ENCODE results near the gene GBGT1.
A peak's percentile ranks its signal among the peaks of the same experiment; 100 is the strongest.

GBGT1 gene

GRCh38 chr9:133143639-133144141 is 20.0 kb downstream of the GBGT1 start:
- no peak for DNase-seq (ENCODE audit: low read depth in 2 of 2)

DNA sequence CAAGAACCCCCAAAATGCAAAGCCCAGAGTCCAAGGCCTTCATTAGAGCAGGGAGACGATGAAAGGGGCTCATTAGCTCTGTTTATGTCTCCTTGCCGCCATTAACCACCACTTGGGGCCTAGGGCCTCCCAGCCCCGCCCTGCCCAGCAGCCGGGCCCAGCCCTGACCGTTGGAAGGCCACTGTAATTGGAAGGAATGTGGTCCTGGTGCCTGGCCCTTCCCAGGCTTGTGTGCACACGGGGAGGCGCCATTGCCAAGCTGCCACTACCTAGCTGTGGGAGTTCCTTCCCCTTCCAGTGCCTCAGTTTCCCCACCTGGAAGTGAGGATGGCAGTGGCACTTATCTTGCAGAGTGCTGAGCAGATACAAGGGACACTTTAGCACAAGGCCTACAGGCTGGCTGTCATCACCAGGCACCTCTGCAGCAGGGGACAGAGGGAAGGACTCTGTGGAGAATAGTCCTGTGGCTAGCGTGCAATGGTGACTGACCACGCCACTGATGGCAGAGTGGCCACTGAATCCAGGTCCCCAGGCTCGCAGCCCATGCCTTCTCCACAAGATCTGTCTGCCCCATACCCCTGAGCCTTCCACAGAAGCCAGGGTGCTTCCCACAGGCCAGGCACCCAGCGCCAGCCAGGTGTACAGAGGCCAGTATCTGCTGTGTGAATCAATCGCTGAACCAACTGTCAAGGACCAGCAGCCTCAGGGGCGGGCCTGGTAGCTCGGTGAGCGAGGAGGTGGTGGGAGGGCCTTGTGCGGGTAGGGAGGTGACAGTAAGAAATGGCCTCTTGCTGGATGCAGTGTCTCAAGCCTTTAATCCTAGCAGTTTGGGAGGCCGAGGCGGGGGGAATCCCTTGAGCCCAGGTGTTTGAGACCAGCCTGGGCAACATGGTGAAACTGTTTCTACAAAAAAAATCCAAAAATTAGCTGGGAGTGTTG is 20.8 kb downstream of the GBGT1 start:
- no peak for DNase-seq (ENCODE audit: low read depth in 2 of 2)

DNA sequence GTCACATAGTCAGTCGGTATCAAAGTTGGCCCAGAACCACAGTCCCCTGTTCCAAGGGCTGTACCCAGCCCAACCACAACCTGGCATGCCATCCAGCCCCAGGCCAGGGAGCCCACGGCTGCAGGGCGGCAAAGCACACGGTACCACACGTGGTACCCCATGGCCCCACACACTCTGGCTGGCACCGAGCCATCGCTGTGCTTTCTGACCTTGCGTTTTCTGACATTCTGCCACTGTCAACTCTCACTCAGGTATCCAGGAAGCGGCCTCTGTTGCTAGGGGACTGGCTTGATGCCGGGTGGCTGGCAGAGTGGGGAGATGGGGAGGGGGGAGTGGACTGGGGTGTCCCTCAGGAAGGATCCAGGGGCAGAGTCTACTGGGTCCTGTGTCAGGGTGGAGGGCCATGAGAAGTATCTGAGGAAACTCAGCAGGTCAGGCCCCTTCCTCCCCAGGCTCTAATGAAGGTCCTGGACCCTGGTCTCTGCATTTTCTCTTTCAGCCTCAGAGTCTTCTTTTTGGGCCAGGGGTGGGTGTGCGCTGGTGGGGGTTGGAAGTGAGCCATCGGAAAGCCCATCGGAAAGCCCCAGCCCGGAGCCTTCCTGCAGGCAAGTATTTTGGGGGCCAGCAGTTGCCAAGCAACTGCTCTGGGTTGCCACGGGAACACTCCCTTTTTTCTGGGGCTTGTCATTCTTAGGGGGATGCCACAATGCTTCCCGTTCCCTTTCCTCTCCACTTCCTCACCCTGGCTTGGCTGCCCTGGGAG is 21.7 kb downstream of the GBGT1 start:
- no peak for DNase-seq (ENCODE audit: low read depth in 2 of 2)

- DNase-seq (ENCODE audit: low read depth in 2 of 2): no peak
Measured at GRCh38 chr9:133140606-133141005, 23.1 kb downstream of the GBGT1 start.

DNA sequence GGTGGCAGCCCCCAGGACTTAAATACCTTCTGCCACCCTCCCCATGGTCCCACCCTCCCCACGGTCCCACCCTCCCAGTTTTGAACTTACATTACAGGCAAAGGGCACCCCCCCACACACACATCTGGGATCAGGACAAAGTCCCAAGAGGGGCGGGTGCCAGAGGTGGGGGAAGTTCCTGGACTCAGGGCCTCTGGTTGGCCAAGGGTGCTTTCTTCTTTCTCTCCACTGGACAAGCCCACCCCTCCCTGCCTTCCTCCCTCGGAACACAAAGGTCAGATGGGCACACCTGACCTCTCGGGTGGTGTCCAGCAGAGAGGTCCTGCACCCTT is 23.6 kb downstream of the GBGT1 start:
- DNase-seq (ENCODE audit: low read depth in 2 of 2): no peak

- DNase-seq (ENCODE audit: low read depth in 2 of 2): no peak
Measured at GRCh38 chr9:133139246-133140173, 24.2 kb downstream of the GBGT1 start.

DNA sequence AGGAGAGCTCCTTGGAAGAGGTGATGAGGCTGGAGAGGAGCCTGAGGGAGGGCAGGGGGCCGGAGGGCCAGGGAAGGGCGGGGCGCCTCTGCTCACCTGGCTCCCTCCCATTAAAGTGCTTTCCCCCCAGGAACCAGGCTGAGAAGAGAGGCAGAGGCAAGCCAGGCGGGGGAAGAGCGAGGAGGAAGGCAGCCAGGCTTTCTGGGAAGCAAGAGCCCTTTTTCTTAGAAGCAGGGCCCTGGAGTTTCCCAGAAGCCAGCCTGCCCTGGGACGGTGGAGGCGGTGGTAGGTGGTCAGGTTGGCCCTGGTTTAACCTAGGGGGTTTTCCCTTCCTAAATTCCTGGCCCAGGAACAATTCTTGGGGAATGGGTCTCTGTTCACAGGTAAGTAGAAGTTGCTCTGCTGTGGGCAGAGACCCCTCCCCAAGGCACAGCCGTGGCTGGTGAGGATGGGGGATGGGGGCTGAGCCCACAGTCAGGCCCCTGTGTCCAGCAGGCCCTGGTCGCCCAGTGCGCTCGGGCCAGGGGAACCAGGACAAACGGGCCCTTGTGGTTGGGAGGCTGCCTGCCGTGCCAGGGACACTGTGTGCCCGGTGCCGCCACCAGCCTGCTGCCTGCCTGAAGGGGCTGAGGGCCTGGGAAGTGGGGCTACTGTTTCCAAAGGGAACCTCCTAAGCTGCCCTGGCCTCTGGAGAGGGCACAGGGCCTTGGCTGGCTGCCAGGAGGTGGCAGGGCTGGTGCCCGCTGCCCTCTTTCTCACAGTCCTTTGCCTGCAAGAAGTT is 26.1 kb downstream of the GBGT1 start:
- no peak for DNase-seq (ENCODE audit: low read depth in 2 of 2)

- peak; percentile 35 to 36 for DNase-seq (ENCODE audit: low read depth in 2 of 2)
Measured at GRCh38 chr9:133135146-133135745, 28.5 kb downstream of the GBGT1 start.

- DNase-seq (ENCODE audit: low read depth in 2 of 2): no peak
Measured at GRCh38 chr9:133134388-133135145, 29.1 kb downstream of the GBGT1 start.

GRCh38 chr9:133133681-133134387 is 29.9 kb downstream of the GBGT1 start:
- peak; percentile 27 to 28 for DNase-seq (ENCODE audit: low read depth in 2 of 2)

DNA sequence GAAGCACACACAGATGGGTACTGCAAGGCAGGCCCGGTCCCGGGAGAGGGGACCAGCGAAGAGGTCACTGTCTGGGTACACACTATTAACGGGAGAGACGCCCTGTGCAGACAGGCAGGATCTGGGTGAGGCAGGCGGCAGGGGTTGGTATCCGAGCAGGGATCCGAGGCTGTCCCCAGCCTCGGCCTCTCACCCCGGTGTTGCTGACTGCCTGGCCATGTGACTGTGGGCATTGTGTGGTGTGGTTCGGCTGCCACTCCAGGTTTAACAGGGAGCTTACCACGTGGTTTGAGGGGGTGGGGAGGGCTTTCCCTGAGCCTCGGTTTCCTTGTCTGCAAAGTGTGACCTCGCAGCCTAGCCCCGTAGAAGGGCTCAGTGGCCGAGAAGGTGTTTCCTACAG is 31.5 kb downstream of the GBGT1 start:
- DNase-seq (ENCODE audit: low read depth in 2 of 2): no peak

- DNase-seq (ENCODE audit: low read depth in 2 of 2): no peak
Measured at GRCh38 chr9:133131506-133131905, 32.2 kb downstream of the GBGT1 start.

GRCh38 chr9:133130685-133131244 is 32.9 kb downstream of the GBGT1 start:
- no peak for DNase-seq (ENCODE audit: low read depth in 2 of 2)

- DNase-seq (ENCODE audit: low read depth in 2 of 2): no peak
Measured at GRCh38 chr9:133129001-133129795, 34.5 kb downstream of the GBGT1 start.

GRCh38 chr9:133128152-133128551 is 35.6 kb downstream of the GBGT1 start:
- no peak for DNase-seq (ENCODE audit: low read depth in 2 of 2)

DNA sequence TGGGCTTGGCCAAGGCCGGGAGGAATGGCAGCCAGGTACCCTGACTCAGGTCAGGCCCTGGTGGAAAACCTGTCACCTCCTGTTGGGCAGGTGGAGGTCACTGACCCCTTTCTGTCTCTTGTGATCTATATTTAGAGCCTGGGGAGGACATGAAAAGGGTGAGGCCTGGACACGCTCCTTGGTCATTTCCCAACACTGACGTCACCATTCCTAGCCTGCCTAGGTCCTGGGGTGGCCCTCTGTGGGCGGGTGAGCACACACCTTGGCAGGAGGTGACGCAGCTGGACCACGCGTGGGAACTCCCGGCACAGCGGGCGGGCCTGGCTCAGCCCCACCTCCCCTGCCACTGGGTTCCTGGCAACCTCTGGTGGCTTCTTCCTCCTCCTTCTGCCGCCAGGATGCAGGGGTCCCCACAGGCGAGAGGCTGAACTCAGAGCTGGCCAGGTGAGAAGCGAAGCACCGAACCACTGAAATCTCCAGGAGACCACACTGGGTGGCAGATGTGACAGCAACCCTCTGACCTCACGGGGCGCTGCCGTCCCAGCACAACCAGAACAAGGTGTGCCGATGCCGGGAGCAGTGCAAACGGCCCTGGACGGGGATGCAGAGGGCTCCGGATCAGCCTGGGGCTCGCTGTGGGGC is 36.3 kb downstream of the GBGT1 start:
- DNase-seq (ENCODE audit: low read depth in 2 of 2): no peak

DNA sequence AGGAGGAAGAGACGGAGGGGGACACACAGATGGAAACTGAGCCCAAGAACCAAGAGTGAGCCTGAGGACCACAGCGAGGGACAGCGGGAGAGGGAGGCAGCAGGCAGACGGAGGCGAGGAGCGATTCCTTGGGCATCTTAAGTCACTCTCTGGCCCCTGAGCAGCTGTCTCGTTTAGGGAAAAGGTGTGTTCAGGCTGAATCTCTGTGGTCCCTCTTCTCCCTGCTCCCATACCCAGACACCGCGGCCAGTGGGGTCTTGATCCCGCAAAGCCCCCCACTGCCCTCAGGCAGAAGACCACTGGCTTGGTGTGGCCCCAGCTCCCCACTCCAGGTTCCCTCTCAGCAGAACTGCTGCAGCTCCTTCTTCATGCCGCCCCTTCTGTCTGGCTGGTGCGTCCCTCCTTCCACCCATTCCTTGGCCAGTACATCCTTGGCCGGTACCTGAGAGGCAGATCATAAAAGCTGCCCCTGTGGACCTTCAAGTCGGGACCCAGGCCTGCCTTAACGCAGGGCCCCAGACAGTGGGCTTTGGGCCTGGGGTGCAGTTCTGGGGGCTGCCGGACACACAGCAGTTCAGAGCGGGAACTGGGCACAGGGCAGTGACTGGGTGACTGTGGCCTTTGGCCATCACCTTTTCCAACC is 36.9 kb downstream of the GBGT1 start:
- no peak for DNase-seq (ENCODE audit: low read depth in 2 of 2)
